ENCODE measurements around the gene GDF3. TPM values are rescaled to one million over a fixed set of nuclear protein-coding genes. Genes with fewer than 3 reads are reported as not detected.

Gene GDF3
- total and polyA plus RNA-seq, 9 of the 15 experiments (the other 6 are each of a cell fraction or from before 2014, with no cell fraction given): not detected

DNA sequence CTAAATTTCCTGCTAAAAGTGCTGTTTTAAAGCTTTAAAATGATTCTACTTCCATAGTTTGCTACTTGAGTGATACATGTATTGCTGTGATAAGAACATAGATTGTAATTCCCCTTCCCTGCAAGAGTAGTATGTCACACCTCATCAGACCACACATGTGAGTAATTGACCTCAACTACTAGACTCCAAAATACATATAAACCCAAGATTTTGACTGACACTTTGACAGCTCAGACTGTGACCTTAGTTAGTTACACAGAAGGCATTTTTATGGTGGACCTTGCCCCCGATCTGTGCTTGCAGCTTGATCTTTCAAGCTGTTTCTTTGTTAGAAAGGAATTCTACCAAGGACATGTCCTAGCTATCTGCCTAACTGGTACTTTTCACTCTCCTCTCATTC lies 48.5 kb downstream of the GDF3 start:
- Histone ChIP-seq H3K9me1 (ENCODE audit: control insufficient read depth, insufficient read depth, low read length) (no peaks in the 10 kb centered on the region), H3K4me2 (ENCODE audit: insufficient read depth, low read length) (no peak overlapping the region), H3K27me3 (ENCODE audit: control insufficient read depth in 2 of 2, insufficient read depth in 2 of 2, low read length in 2 of 2) (no peaks in the 10 kb centered on the region; a peak in 1 of 5 replicates), H3K9me3 (replicated peaks; ENCODE audit: control insufficient read depth, insufficient read depth, low read depth, low read length) (no peaks in the 10 kb centered on the region), H3K4me1 (replicated peaks in 1 of 2; ENCODE audit: control insufficient read depth in 2 of 2, insufficient read depth in 2 of 2, low read length in 2 of 2) (no peaks in the 10 kb centered on the region; a peak in 1 of 5 replicates), H3K36me3 (ENCODE audit: control insufficient read depth, insufficient read depth, low read length) (no peaks in the 10 kb centered on the region), H4K20me1 (replicated peaks; ENCODE audit: control insufficient read depth, insufficient read depth, low read length) (no peaks in the 10 kb centered on the region), H2AFZ (ENCODE audit: low read depth, low read length) (no peak overlapping the region), H3K27ac (ENCODE audit: extremely low read depth, low read depth, low read length) (no peak overlapping the region), H3K4me3 (no peak overlapping the region), H3K9ac (ENCODE audit: insufficient read depth in 1 of 2, low read depth in 2 of 2, low read length in 2 of 2) (no peak overlapping the region), H3K79me2 (ENCODE audit: control insufficient read depth, insufficient read depth, low read length) (no peaks in the 10 kb centered on the region)
- intact Hi-C loops (cut with micrococcal nuclease): loop anchor here (10.0 kb wide), 1 partner anchor 158 kb away; no protein-coding TSS in a partner anchor
- POLR2A ChIA-PET: interaction anchor here (0.5 kb wide), 1 partner anchor 326 kb away, joined by 3 read pairs; no protein-coding TSS in a partner anchor
- BruUV-seq (replicated peaks): no TSS peak
- TF ChIP-seq ATF4 (CRISPR knock-in tag; IDR thresholded peaks at IDR 0.05): no peak
- no peak for TF ChIP-seq STAT5A (IDR thresholded peaks at IDR 0.05; ENCODE audit: borderline replicate concordance, low read length)
- TF ChIP-seq NCOA2 (IDR thresholded peaks at IDR 0.05; ENCODE audit: partially characterized antibody in 2 of 2): no peak
- no peak for TF ChIP-seq ADNP (tag; IDR thresholded peaks at IDR 0.05)
- no peak for TF ChIP-seq IFI16 (CRISPR knock-in tag; IDR thresholded peaks at IDR 0.05)
- no peak for TF ChIP-seq GATAD2B (IDR thresholded peaks at IDR 0.05; ENCODE audit: borderline replicate concordance)
- TF ChIP-seq HNRNPH1 (optimal IDR thresholded peaks at IDR 0.05; ENCODE audit: low read depth, low read length): no peak
- no peak for TF ChIP-seq NFE2L1 (tag; IDR thresholded peaks at IDR 0.05; ENCODE audit: borderline replicate concordance, low read depth)
- no peak for TF ChIP-seq ZNF133 (CRISPR knock-in tag; IDR thresholded peaks at IDR 0.05)
- in situ Hi-C loops (cut with MboI): no loop called here
- no peak for ATAC-seq
- CTCF ChIA-PET (ENCODE audit: low intra/inter-chr PET ratio): no interaction called here
- 0% methylated on average over 1 of the region's 1 CpG for WGBS (ENCODE audit: insufficient coverage, low coverage, missing lambda C conversion rate)
- no peak for FAIRE-seq
- no peak for DNase-seq (ENCODE audit: extremely low read depth in 1 of 4, low spot score in 3 of 4)
